GM20000 (cell line): Measurements from ENCODE around the gene MRPS6.

Source experiments
- DNase-seq: peaks from one replicate; pipeline ENCODE4 v3.0.0; 2012; ENCODE audit warnings: low spot score
- CTCF ChIP-seq: IDR thresholded peaks from 2 replicates; pipeline ENCODE4 v1.5.1; 2012; ENCODE audit warnings: mild to moderate bottlenecking, control low read depth; ENCODE audit errors: extremely low read depth, missing control alignments

The MRPS6 gene

DNA sequence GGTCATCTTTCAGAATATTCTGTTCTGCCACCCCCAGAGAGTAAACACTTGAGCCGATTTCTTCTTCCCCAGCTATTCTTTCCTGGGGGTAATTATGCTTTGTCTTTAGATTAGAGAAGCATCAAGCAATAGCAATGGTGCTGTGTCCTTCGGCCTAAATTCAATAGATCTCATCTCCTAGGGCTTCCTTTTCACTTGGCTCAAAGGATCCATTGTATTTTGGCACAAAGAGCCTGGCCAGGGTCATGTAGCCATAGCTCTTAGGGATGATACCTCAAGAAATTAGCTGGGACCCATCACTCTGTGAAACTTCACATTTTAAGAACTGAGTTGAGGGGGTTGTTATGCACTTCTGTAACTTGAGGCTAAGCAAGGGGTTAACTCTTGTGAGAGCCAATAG is 27.0 kb downstream of the MRPS6 start:
- no peak for TF ChIP-seq CTCF
- DNase-seq: no peak

DNA sequence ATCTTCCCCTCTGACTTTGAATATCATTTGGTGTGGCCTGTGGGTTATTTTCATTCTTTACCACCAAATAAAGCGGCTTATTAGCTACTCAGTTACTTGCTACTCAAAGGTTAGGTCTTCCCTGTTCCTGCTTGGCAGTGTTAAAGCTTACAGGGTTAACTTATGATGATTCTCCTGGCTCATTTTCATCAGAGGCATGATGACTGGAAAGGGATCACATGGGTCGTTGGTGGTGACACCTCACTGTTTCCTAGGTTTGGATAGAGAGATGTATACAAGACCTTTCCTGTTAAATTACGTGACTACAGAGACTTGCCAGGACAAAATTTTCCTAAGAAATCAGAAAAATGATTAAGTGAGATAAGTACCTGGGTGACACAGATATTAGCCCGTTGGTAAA is 27.4 kb downstream of the MRPS6 start:
- DNase-seq: no peak
- TF ChIP-seq CTCF: no peak

DNA sequence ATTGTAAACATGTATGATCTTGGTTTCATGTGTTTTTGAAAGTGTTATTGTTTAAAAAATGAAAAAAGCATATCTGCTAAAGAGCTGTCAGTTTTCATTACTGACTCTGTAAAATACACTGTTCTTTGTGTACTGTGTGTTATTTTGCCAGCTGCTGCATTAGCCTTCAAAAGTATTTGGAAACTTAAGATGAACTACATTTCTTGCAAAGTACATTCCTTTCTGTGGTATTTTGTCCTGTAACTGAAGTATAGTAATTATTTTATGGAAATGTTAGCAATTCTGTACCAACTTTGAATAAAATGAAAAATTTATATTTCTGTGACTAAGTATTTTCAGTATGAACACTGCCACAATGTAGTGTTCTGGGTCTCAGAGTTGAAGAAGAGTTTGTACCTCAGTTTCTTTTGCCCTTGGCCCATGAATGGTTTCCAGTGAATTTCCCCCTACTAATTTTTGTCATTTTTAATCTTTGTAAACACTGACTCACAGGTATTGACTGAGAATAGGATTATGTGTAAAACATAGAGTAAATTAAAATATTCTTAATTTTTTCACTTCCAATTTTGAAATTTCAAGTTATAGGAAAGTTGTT is 32.7 kb downstream of the MRPS6 start:
- no peak for DNase-seq
- TF ChIP-seq CTCF: no peak

GRCh38 chr21:34107606-34108005 is 34.2 kb downstream of the MRPS6 start:
- TF ChIP-seq CTCF: no peak
- no peak for DNase-seq

DNA sequence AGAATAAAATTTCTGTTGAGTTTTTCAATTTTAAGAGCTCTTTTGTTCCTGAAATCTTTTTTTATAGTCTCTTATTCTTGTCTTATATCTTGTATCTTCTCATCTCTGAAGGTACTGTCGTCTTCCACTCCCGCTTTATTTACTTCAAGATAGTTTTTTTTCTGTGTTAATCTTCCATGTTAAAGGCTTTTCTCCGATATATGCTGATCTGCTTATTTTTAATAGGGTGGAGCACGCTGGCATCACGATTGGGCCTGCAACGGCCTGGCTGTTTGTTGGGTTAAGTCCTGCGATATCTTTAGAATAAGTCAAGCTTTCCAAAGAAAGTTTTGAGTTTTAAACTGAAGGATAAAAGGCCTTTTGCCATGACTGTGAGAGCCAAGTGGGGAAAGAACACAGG is 35.7 kb downstream of the MRPS6 start:
- no peak for TF ChIP-seq CTCF
- DNase-seq: no peak

DNA sequence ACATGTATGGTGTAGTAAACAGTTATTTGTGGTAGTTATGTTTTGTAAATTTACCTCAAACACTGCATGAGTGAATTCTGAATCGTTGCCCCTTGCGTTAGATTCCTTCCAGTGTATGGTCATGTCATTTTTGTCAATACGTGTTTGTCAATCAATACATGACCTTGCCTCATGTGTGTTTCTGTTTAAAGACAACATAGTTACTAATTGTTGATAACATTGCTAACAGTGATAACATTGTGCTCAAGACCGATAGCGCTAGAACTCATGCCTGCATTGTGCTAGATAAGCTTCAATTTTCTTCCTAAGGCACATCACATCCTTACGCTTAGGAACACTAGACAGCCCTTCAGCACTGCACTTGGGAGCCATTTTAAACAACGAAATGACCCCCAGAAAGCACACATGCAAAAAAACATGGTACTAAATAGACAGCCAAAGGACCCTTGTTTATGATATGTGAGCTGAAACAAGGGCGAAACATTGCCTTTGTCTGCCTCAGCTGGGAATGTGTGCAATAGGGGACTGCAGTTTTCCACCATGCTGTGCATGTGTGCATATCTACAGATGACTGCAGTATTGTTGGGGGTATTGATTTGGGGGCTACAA is 37.3 kb downstream of the MRPS6 start:
- TF ChIP-seq CTCF: no peak
- no peak for DNase-seq

DNA sequence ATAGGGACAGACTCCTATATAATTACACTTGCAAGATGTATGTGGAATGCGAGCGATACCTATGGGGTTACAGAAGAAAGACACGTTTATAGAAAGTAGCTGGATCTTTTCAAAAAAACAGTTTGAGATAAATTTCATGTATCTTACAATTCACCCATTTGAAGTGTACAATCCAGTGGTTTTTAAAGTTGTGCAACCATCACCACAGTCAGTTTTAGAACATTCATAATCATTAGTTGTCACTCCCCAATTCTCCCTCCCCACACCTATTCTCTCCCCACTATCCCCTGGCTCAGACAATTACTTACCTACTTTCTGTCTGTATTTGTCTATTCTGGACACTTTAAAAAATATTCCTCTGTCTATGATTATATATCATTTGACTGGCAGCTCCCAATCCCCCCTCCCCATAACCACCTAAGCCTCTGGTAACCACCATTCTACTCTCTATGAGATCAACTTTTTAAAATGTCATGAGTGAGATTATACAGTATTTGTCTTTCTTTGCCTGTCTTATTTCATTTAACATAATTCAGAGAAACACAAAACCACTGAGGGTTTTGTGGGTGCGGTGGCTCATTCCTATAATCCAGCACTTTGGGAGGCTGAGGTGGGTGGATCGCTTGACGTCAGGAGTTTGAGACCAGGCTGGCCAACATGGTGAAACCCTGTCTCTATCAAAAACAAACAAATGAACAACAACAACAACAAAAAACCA is 39.1 kb downstream of the MRPS6 start:
- TF ChIP-seq CTCF: no peak

More for the DNA sequence above, 39.1 kb downstream of the MRPS6 start:
- DNase-seq: no peak
